ENCODE measurements around the gene TBK1.
A peak's percentile ranks its signal among the peaks of the same experiment; 100 is the strongest.

Gene TBK1

DNA sequence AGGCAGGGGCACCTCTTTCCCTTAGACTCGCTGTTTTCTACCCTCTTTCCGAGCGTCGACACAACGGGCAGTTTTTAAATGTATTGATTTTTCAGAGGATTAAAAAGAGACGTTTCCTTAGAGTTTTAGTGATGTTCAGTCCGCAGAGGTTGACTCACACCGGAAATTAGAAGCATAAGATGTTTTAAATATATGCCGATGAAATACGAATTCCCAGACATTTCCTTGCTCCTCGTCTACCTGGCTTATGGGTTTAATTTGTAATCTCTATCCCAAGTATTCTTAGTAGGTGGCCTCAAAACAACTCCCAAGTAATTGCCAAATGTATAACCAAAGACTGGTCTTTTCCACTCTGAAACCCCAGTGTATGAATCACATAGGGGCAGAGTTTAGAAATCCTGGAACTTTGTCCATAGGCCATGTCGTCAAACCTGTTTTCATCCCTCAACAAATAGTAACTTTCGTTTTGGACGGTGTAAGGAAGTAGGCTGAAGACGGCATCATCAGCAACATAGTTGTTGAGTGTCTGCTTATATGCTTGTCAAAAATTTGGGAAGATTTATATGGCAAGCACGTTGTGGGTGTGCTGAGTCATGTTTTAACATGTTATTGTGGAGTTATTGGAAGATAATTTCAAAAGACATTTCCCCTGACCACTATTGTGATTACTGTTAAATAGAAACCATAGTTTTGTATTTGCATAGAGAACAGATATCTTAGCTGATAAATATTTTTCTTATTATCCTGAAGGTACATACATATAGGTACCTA, 824 bp downstream of the TBK1 start:
- no peak for DNase-seq

DNA sequence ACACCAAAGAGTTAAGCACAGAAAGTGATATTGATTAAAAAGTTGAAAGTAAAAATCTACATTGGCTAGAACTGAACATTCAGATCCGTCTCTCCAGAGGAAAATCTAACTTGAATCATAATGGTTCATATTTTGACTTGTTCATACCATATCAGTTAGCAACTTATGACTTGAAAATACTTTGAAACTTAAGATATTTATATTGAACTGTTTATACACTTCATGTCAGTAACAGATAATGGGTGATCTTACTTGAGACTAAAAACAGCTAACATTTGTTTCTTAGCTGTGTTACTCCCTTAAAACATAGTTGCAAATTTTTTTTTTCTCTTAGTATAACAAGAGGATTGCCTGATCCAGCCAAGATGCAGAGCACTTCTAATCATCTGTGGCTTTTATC, 3.6 kb downstream of the TBK1 start:
- DNase-seq, result no peak

DNA sequence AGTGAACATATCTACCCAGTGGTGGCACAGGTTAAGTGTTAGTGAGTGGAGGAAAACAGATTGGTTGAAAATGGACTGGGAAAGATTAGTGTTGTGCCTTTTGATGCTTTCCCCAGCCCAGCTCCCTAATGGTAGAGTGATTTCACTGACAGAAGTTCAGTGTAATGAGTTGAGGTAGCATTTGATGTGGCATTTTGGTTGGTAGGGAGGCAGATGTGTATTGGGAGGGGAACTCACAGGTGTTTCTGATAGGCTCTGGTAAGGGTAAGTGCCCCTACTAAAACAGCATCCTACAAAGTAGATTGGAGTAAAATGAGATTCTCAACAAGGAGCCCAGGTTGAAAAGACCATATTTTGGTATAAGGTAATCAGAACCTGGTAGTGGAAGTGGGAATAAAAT, 4.2 kb downstream of the TBK1 start:
- DNase-seq, result no peak

DNA sequence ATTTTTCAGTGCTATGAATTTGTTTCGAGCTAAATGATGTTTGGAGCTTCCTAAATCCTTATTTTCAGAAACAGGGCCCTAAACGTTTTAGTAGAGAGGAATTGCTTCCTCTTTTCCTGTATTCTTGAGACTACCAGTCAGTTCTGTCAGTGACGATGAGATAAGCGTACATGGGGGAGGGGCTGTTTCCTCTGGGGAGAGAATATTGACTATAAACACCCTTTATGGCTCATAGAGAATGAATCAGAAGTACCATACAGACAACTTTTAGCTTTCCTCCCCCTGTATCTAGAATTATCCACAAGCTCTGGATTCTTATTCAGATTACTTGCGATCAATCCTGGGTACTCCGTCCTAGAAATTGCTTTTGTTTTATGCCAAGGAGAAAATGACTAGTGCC, 5.1 kb downstream of the TBK1 start:
- peak; percentile 51 to 59 for DNase-seq

DNA sequence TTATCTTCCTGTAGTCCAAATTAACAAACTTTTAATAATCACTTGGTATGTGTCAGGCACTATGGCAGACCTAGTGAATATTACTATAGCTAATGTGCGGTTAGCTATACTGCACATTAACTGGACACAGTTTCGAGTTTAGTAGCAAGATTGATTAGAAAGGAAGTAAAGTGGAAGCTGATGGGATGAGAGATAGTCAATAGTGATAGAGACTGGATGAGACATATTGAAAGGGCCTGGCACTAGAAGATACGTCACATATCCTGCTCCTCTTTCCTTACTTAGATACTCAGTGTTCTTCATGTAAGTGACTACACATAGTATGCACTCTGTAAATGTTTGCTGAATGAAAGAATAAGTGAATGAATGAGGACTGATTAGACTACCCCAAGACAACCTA, 5.5 kb downstream of the TBK1 start:
- DNase-seq, result no peak

DNA sequence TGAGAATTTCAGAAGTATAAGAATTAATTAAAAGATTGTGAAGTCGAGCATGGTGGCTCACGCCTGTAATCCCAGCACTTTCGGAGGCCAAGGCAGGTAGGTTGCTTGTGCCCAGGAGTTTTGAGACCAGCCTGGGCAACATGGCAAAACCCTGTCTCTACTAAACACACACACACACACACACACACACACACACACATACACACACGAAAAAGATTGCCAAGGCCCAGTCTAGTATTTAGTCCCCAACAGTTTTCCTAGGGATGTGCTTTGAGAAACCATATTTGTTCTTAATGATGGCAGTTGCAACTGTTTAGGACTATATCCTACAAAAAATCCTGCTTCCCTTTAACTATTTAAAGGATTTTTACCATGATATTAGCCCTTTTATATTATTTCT, 6.0 kb downstream of the TBK1 start:
- DNase-seq, result no peak

DNA sequence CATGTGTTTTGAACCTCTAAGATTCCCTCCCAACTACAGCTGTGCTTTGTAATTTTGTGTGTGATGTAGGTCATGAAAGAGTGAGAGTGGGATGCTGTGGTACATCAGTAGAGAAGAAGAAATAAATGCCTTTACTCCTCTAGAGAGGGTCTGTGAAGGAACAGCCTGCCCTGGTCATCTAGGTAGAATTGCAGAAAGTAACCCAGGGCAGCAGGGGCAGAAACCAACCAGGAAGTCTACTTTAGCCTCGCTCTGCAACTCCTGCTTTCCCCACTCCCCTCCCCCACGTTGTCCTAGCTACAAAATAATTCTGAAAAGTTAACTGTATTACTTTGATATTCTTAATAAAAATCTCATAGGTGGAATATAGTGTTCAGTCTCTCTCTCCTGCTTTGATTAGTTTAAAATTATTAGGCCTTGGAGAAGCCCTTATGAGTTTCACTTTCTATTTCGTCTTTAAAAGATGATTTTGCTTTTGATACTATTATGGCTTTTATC, 7.5 kb downstream of the TBK1 start:
- peak; percentile 10 for DNase-seq

DNA sequence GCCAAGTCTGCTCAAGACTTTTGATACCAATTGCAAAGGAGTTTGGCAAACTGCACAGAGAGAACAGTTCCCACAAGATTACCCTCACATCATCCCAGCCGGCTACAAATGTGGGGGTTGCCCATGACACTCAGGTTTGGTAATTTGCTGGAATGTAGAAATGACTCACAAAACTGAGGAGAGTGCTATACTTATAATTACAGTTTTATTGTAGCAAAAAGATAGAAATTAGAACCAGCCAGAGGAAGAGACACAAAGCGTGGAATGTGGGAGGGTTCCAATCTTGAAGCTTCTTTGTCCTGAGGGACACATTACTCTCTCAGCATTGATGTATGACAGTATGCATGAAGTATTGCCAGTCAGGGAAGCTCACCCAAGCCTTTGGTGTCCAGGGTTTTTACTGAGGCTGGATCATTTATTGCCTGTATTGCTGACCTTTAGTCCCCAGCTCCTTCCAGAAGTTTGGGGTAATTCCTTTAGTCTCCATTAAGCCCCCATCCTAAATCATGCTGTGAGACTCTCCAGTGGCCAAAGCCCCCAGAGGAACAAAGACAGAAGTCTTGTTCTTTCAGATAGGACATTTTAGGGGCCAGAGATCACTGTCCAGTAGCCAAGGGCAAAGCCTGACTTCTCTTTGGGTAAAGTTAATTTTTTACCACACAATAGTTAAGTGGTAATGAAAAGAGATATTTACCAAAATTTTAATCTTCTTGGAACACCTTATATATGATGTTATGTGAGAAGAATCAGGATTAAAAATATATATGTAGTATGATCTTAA, 9.9 kb downstream of the TBK1 start:
- no peak for DNase-seq

DNA sequence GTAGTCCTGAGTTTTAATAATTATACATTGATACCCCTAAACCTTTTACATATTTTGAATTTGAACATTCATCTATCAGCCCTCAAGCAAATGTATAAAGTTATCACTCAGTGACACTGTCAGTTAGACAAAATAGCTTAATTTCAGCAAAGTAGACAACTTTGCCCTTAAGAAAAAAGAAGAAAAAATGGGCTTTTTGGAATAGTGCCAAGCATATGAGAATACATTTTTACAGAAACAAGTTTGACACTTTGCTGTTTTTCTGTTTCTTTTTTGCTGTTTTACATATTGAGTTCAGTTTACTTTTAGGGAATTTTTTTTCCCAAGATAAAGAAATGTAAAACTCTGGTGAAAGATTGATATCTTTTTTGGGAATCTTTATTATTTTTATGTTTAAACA, 14.3 kb downstream of the TBK1 start:
- no peak for DNase-seq

DNA sequence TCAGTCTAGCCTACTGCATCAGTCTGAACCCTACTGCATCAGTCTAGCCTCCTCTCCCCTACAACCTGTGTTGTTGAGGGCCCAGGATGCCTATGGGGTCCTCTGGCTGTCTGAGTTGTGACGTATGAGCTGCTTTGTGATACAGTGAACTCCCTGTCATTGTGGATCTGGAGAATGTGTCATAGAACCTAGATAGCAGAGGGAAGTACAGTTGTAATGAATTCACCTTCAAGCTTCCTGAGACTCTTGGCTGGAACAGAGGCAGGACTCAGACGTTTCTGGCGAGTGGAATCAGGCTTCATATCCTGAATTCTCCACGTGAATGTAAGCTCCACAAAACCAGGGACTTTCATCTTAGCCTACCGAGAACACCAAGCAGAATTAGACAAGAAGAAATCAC, 17.0 kb downstream of the TBK1 start:
- DNase-seq, result no peak

DNA sequence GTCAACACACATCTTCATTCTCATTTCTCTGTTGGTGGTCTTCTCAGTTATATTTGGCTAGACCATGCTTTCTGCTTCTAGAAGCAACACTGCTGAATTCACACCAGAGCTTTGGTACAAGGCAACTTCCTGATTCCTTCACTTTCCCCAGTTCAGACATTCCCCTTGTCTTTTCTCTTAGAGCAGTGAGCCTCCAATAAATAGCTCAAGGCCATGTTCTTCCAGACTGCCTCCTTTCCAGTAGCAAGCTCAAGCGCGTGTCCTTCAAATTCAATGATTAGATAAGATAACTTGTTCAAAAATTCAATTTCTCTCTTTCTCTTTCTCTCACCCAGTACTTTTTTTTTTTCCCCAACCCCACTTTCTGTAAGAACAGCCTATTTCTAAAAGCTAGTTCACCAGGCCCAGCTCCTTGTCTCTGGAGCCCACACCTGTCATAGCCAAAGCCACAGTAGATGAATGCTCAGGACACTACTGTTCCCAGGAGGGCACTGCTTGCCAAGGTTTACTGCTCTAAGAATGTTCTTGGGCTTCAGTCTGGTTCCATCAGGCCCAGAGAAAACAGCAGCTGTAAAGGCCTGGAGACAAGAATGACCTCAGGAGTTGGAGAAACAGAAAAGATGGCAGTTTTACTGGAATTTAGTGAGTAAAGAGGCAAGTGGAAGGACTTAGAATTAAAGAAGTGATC, 17.7 kb downstream of the TBK1 start:
- no peak for DNase-seq

DNA sequence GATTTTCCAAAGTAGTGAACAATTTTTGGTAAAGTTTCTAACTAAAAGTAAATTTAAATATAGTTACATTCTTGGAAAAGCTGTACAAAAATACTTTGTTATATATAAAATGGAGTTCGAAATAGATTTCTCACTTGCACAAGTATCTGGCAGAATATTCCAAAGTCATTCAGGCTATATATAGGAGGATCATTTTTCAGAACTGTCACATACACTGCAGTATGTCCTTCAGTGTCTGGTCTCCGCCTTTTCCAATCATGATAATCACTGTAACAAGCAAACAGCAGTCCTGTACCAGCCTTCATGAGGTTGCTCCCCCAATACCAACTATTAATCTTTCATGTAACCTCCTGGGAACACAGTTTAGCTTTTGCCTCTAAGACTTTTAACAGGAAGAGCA, 18.6 kb downstream of the TBK1 start:
- no peak for DNase-seq

DNA sequence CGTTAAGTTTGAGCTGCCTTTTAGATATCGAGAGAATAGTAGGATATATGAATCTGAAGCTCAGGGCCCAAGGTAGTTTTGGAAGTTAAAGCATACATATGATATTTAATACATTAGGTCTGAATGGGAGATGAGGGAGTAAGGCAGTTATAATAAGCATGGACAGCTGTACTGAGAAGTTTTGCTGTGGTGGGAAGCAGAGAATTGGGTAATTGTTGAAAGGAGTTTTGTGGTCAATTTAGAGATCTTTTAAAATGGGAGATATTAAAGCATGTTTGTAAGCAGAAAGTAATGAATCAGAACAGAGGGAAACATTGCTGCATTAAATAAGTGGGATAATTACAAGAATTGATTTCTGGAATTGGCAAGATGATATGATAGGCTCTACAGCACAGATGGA, 21.3 kb downstream of the TBK1 start:
- DNase-seq, result no peak

DNA sequence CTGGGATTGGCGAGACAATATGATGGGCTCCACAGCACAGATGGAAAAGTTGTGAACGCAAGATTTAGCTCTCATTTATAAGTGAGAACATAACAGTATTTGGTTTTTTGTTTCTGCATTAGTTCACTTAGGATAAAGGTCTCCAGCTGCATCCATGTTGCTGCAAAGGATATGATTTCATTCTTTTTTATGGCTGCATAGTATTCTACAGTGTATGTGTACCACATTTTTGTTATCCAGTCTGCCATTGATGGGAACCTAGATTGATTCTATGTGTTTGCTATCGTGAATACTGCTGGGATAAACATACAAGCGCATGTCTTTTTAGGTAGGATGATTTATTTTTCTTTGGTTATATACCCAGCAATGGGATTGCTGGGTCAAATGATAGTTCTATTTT, 23.6 kb downstream of the TBK1 start:
- DNase-seq, result no peak

DNA sequence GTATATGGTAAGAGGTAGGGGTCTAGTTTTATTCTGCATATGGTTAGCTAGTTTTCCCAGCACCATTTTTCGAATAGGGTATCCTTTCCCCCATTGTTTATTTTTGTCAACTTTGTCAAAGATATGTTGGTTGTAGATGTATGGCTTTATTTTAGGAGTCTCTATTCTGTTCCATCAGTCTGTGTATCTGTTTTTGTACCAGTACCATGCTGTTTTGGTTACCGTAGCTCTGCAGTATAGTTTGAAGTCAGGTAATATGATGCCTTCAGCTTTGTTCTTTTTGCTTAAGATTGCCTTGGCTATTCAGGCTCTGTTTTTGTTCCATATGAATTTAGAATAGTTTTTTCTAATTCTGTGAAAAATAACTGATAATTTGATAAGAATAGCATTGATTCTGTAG, 24.9 kb downstream of the TBK1 start:
- no peak for DNase-seq

DNA sequence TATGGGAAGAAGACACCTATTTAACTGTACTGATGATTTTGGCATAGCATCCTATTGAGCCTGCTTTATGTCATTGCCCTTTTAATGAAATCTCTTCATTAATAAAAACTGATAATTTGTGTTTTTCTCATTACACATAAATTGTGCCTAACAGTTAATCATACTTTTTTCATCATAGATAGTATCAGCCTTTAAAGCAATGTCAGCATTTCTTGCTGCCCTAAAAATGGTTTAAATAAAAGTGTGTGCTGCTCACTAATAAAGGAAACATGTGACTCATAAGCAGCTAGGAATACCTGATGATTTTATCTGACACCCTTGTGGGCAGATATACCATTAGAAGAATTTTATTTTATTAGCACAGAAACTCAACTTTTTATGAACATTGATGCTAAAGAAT, 26.7 kb downstream of the TBK1 start:
- no peak for DNase-seq

DNA sequence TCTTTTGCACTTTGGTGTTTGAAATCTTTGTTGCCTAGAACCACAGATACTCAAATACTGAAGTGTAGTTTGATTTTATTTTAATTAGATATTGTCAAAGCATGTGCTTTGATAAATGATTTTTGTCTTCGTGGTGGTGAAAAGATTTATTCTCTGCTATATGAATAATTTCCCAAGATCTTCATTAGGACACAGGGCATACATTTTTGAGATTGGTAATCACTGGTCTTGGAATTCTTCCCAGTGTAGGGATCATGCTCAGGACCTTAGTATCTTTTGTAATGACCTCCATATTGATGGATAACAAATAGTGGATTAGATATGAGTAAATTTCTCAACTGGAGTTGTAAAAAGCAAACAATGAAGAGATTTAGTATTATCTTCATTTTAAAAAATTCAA, 28.2 kb downstream of the TBK1 start:
- DNase-seq, result no peak

DNA sequence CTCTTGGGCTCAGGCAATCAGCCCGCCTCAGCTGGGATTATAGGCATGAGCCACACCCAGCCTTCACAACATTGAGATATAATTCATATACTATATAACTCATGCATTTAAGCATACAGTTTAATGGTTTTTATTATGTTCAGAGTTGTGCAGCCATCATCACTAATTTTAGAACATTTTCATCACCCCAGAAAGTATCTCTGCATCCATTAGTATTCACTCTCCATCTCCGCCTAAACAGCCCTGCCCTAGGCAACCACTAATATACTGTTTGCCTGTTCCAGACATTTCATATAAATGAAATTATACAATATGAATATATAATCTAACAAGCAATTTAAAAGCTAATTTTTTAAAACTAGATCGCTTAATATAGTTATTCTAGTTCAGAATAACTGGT, 34.7 kb downstream of the TBK1 start:
- no peak for DNase-seq

DNA sequence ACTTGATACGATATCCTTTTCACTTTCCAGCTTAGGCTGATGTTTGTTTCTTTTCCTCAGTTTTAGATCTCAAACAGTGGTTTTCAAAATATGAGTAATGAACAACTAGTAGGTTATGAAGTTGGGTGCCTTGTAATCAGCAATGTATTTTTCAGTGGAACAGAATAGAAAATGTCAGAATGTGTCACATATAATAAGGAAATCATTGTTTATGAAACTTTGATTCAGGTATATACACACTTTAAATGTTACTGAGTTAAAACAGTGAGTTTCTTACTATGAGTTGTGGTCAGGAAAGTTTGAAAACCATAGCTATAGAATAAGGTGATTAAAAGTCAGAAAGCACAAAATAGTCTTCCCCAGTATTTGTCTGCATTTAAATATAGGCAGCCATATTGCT, 39.8 kb downstream of the TBK1 start:
- no peak for DNase-seq

DNA sequence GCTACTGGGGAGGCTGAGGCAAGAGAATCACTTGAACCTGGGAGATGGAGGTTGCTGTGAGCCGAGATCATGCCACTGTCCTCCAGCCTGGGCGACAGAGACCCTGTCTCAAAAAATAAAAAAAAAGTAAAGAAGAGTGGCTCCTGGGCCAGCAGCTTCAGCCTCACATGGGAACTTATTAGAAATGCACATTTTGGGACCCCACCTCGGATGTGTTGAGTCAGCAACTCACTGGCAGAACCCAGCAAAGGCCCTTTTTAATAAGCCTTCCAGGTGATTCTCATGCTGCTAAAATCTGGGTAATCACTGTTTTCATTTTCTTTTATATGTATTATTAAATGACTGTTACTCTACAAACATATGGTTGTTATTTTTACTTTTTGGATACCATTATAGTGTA, 41.6 kb downstream of the TBK1 start:
- no peak for DNase-seq

DNA sequence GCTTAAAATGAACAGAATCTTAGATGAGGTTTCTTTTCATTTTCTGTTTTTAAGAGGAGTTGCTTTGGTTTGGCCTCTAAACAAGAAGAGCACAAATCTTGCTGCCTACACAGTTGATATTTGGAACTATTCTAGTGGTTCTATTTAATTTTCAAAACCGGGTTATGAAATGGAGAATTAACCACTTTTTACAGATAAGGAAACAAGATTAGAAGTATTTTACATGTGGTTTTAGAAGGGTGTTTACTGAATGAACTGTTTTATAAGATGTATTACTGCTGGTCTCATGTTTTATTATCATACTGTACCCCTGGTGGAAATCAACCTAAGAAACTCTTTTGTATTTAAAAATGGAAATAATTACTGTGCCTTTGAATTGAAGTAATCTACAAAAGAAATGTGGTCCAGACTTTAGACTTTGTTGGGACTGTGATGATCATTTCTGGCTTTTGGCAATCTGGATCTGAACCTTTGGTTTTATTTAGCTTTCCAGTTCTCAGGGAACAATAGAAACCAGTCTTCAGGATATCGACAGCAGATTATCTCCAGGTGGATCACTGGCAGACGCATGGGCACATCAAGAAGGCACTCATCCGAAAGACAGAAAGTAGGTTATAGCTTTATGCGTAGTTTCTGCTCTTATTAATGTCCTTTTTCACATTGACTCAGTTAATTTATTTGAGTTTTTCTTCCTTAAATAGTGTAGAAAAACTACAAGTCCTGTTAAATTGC, 43.2 kb downstream of the TBK1 start:
- DNase-seq, result no peak

DNA sequence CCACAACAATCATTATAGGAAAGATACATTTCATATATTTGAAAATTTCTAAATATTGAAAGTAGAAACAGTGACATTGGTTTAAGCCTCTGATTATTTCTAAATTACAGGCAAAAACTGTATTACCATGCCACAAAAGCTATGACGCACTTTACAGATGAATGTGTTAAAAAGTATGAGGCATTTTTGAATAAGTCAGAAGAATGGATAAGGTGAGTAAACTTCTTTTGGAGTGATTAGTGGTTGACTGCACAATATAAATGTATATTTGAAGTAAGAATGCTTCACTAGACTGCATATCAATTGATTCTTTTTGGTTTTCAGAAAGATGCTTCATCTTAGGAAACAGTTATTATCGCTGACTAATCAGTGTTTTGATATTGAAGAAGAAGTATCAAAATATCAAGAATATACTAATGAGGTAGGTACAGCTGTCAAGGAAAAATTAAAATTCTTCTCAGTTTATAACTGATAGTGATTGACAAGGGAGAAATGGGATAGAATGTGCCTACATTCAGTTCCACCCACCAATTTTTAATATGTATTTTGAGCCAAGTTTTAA, 45.0 kb downstream of the TBK1 start:
- DNase-seq, result no peak

DNA sequence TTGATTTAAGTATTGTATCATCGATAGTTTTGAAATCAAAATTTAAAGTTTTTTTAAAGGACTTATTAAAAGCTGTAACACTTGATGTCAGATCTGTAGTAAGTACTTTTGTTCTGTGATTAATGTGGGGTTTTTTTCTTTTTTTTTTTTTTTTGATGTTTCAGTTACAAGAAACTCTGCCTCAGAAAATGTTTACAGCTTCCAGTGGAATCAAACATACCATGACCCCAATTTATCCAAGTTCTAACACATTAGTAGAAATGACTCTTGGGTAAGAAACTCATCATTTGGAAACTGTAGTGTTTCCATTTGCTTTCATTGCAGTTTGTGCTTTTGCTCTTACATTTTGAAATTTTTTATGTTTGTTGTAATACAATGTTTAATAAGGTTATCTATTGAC, 45.6 kb downstream of the TBK1 start:
- no peak for DNase-seq
